Measurements from ENCODE around the gene MGAT3. TPM values are rescaled to one million over a fixed set of nuclear protein-coding genes. Genes with fewer than 3 reads are reported as not detected.

MGAT3 gene
- total and polyA plus RNA-seq, 9 of the 15 experiments (the other 6 are each of a cell fraction or from before 2014, with no cell fraction given), result 0.10 to 11.5 (median 4.6) TPM

DNA sequence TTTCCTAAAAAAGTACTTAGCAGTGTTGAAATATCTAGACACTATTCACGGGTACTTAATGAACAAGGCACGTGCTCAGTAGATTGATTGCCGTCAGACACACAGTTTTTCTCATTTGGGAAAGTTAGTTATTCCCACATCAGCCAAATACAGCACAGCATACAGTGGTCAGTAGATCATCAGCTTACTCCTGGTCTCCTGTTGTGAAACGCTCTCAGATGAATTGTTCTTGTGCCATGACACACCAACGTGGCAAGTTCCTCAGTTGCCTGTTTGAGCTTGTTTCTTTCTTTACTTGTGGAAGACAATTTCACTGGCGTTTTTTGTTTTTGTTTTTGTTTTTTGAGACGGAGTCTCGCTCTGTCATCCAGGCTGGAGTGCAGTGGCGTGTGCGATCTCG, 48.6 kb upstream of the MGAT3 start:
- WGBS (ENCODE audit: insufficient coverage, low coverage, missing lambda C conversion rate), result 79% methylated on average over 11 of the region's 11 CpGs
- CTCF ChIA-PET (ENCODE audit: low intra/inter-chr PET ratio), result no interaction called here
- BruUV-seq (replicated peaks), result no TSS peak
- H3K9me1 ChIP-seq (ENCODE audit: control insufficient read depth, insufficient read depth, low read length), result no peaks in the 10 kb centered on the region
- FAIRE-seq, result no peak
- H3K9ac ChIP-seq (ENCODE audit: insufficient read depth in 1 of 2, low read depth in 2 of 2, low read length in 2 of 2), result no peak overlapping the region
- H3K9me3 ChIP-seq (replicated peaks; ENCODE audit: control insufficient read depth, insufficient read depth, low read depth, low read length), result no peaks in the 10 kb centered on the region
- POLR2A ChIA-PET, result interaction anchor here (1.4 kb wide), 1 partner anchor 9 kb away, joined by 4 read pairs; the partner anchor contains the start of gene TAB1
- no peaks in the 10 kb centered on the region for H3K27me3 ChIP-seq (ENCODE audit: control insufficient read depth in 2 of 2, insufficient read depth in 2 of 2, low read length in 2 of 2)
- H3K4me2 ChIP-seq (ENCODE audit: insufficient read depth, low read length), result no peak overlapping the region
- H3K4me3 ChIP-seq, result no peak overlapping the region
- no peak for ATAC-seq
- peaks cover 21% of the 10 kb centered on the region; the same call in 2 of the 3 replicates for H3K79me2 ChIP-seq (ENCODE audit: control insufficient read depth, insufficient read depth, low read length)
- intact Hi-C loops (cut with micrococcal nuclease), result no loop called here
- DNase-seq (ENCODE audit: extremely low read depth in 1 of 4, low spot score in 3 of 4), result no peak
- H3K4me1 ChIP-seq (replicated peaks in 1 of 2; ENCODE audit: control insufficient read depth in 2 of 2, insufficient read depth in 2 of 2, low read length in 2 of 2), result no peaks in the 10 kb centered on the region; a peak in 1 of 5 replicates
- peaks cover 12% of the 10 kb centered on the region; the same call in 1 of the 3 replicates for H3K36me3 ChIP-seq (ENCODE audit: control insufficient read depth, insufficient read depth, low read length)
- no peaks in the 10 kb centered on the region for H4K20me1 ChIP-seq (replicated peaks; ENCODE audit: control insufficient read depth, insufficient read depth, low read length)
- H3K27ac ChIP-seq (ENCODE audit: extremely low read depth, low read depth, low read length), result no peak overlapping the region
- in situ Hi-C loops (cut with MboI), result no loop called here
- no peak overlapping the region for H2AFZ ChIP-seq (ENCODE audit: low read depth, low read length)
- TF ChIP-seq, protein P1, sequence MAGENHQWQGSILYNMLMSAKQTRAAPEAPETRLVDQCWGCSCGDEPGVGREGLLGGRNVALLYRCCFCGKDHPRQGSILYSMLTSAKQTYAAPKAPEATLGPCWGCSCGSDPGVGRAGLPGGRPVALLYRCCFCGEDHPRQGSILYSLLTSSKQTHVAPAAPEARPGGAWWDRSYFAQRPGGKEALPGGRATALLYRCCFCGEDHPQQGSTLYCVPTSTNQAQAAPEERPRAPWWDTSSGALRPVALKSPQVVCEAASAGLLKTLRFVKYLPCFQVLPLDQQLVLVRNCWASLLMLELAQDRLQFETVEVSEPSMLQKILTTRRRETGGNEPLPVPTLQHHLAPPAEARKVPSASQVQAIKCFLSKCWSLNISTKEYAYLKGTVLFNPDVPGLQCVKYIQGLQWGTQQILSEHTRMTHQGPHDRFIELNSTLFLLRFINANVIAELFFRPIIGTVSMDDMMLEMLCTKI (IDR thresholded peaks at IDR 0.05; ENCODE audit: partially characterized antibody), result no peak
- TF ChIP-seq ZBTB40 (IDR thresholded peaks at IDR 0.05), result no peak
- TF ChIP-seq ZBTB40 (CRISPR knock-in tag; IDR thresholded peaks at IDR 0.05), result no peak
- no peak for TF ChIP-seq ZNF644 (tag; IDR thresholded peaks at IDR 0.05; ENCODE audit: low read depth)
- TF ChIP-seq CXXC5 (CRISPR knock-in tag; IDR thresholded peaks at IDR 0.05), result no peak
- TF ChIP-seq TRIM24 (IDR thresholded peaks at IDR 0.05), result no peak
- no peak for TF ChIP-seq L3MBTL2 (IDR thresholded peaks at IDR 0.05)
- no peak for TF ChIP-seq ELF1 (tag; IDR thresholded peaks at IDR 0.05)
- TF ChIP-seq ZFPM2 (CRISPR knock-in tag; IDR thresholded peaks at IDR 0.05), result no peak
- no peak for TF ChIP-seq FOXJ3 (CRISPR knock-in tag; IDR thresholded peaks at IDR 0.05)
- TF ChIP-seq ZNF561 (CRISPR knock-in tag; conservative IDR thresholded peaks at IDR 0.05), result no peak
- TF ChIP-seq, protein P2, sequence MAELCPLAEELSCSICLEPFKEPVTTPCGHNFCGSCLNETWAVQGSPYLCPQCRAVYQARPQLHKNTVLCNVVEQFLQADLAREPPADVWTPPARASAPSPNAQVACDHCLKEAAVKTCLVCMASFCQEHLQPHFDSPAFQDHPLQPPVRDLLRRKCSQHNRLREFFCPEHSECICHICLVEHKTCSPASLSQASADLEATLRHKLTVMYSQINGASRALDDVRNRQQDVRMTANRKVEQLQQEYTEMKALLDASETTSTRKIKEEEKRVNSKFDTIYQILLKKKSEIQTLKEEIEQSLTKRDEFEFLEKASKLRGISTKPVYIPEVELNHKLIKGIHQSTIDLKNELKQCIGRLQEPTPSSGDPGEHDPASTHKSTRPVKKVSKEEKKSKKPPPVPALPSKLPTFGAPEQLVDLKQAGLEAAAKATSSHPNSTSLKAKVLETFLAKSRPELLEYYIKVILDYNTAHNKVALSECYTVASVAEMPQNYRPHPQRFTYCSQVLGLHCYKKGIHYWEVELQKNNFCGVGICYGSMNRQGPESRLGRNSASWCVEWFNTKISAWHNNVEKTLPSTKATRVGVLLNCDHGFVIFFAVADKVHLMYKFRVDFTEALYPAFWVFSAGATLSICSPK (IDR thresholded peaks at IDR 0.05; ENCODE audit: borderline replicate concordance), result no peak
